GM18951 (cell line): Measurements from ENCODE around the gene MC1R.
"Not testable (repeated sequence)": the region's sequence is repeated elsewhere in the genome, so short reads cannot be mapped to it uniquely, and the experiment has no call there.

Experiments used
- POLR2A ChIP-seq: IDR thresholded peaks from 4 replicates; pipeline ENCODE4 v1.6.1; 2011; ENCODE audit warnings: mild to moderate bottlenecking; ENCODE audit not compliant: insufficient read length, insufficient read depth; ENCODE audit errors: extremely low read depth
- in situ Hi-C: fragments of 300-500 bp; cut with MboI; formaldehyde crosslinking; loops from one replicate; pipeline ENCODE4 v1.12.0; 2022; ENCODE audit warnings: low sequenced_read_pairs, mixed read lengths, inconsistent platforms; ENCODE audit not compliant: unreplicated experiment

The MC1R gene

DNA sequence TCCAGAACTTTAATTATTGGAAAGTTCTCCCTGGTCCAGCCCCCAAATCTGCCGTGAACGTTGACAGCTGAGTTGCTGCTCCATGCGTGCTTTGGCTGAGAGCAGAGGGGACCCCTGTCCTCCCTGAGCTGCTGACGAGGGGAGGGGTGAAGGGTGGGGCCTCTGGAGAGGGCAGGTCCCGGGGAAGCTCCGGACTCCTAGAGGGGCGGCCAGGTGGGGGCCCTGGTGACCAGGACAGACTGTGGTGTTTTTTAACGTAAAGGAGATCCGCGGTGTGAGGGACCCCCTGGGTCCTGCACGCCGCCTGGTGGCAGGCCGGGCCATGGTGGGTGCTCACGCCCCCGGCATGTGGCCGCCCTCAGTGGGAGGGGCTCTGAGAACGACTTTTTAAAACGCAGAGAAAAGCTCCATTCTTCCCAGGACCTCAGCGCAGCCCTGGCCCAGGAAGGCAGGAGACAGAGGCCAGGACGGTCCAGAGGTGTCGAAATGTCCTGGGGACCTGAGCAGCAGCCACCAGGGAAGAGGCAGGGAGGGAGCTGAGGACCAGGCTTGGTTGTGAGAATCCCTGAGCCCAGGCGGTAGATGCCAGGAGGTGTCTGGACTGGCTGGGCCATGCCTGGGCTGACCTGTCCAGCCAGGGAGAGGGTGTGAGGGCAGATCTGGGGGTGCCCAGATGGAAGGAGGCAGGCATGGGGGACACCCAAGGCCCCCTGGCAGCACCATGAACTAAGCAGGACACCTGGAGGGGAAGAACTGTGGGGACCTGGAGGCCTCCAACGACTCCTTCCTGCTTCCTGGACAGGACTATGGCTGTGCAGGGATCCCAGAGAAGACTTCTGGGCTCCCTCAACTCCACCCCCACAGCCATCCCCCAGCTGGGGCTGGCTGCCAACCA is at the start of gene MC1R:
Gene MC1R (plus strand): TSS at position 410 of the 895 bp plus-strand sequence. CDS start 397 bp downstream, at position 807.
- in situ Hi-C loops: no loop called here

DNA sequence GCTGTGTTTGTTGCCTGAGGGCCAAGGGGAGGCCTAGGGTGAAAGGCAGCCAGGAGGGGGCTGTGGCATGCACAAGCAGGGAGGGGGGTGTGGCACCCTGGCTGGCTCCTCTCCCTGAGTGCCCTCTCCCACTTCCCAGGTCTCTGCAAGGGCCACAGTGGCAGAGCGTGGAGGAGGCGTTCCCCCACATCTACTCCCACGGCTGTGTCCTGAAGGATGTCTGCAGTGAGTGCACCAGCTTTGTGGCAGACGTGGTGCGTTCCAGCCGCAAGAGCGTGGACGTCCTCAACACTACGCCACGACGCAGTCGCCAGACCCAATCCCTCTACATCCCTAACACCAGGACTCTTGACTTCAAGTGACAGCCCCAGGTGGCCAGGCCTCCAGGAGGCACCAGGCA is 48.8 kb upstream of the MC1R start:
- TF ChIP-seq POLR2A: no peak
- in situ Hi-C loops: no loop called here

More for the DNA sequence above, at the start of gene MC1R:
- TF ChIP-seq POLR2A: no peak

- in situ Hi-C loops: no loop called here
These were observed 48.2 kb upstream of the MC1R start for GRCh38 chr16:89870440-89870839.

DNA sequence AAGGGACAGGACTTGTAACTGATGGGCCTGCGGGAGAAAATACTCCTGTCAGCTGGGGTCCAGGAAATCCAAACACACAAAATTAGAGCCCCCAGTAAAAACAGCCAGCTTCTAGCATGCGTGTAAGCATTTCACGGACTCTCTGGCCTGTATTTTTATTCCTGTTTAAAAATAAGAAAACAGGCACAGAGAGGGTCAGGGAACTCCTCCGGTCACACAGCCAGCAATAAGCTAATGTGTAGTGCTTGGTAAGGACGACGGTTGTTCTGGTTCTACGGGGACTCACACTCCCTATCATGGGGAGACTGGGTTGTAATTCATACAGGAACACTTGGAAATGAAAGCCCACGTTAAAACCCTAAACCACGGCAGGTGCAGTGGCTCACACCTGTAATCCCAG is 46.8 kb upstream of the MC1R start:
- no peak for TF ChIP-seq POLR2A
- in situ Hi-C loops: no loop called here

More at GRCh38 chr16:89870440-89870839, 48.2 kb upstream of the MC1R start:
- TF ChIP-seq POLR2A: no peak

- in situ Hi-C loops: no loop called here
- TF ChIP-seq POLR2A: peak; percentile 93
These were observed 45.3 kb upstream of the MC1R start, which contains the start of gene TCF25 for GRCh38 chr16:89873109-89873971. TSS of gene TCF25 (plus strand) at chr16:89873592. CDS start at chr16:89873668, 76 bp downstream.

- in situ Hi-C loops: no loop called here
- no peak for TF ChIP-seq POLR2A
These were observed 44.5 kb upstream of the MC1R start for GRCh38 chr16:89873972-89874689.

DNA sequence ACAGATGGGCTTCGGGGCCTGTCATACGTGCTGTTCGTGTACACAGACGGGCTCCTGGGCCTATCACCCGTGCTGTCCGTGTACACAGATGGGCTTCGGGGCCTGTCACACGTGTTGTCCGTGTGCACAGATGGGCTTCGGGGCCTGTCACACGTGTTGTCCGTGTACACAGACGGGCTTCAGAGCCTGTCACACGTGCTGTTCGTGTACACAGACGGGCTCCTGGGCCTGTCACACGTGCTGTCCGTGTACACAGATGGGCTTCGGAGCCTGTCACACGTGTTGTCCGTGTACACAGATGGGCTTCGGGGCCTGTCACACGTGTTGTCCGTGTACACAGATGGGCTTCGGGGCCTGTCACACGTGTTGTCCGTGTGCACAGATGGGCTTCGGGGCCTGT is 39.5 kb upstream of the MC1R start:
- in situ Hi-C loops: not testable (repeated sequence)

DNA sequence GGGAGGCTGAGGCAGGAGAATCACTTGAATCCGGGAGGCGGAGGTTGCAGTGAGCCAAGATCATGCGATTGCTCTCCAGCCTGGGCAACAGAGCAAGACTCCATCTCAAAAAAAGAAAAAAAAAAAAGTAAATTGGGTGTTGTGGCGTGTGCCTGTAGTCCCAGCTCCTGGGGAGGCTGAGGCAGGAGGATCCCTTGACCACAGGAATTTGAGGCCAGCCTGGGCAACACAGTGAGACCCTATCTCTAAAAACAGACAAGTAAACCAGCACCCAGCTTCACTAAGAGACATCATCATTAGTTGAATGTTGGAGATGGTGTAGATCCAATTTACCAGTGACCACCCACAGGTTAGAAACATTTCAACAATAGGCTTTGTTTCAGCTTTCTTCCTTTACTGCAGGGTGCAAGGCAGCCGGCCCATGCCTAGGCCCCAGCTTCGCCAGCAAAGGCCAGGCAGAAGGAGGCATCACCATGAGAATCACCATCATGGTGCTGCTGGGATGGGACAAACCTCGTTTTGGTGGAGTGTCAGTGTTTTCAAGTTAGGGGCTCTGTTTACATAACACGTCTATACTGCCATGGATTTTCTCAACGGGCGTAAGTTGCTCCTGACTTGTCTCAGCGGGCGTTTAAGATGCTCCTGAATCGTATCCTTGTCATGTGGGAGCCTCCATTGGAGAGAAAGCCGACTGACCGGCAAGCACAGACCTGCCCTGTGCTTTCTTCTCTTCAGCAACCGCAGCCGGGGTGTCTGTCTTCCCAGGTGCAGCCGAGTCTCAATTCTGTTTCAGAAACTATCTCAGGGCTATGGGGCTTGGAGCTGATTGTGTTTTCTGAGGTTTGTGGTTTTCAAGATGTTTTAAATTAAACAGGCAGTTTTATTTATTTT is 37.9 kb upstream of the MC1R start:
- in situ Hi-C loops: no loop called here
- no peak for TF ChIP-seq POLR2A

DNA sequence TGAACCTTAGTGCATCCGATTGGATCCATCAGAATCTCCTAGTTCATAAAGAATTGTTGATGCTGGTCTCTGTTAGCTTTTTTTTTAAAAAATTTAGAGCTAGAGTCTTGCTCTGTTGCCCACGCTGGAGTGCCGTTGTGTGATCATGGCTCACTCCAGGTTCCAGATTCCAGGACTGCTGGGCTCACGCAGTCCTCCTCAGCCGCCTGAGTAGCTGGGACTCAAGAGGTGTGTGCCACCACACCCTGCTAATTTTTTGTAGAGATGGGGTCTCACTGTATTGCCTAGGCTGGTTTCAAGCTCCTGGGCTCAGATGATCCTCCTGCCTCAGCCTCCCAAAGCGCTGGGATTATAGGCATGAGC is 37.3 kb upstream of the MC1R start:
- in situ Hi-C loops: no loop called here

DNA sequence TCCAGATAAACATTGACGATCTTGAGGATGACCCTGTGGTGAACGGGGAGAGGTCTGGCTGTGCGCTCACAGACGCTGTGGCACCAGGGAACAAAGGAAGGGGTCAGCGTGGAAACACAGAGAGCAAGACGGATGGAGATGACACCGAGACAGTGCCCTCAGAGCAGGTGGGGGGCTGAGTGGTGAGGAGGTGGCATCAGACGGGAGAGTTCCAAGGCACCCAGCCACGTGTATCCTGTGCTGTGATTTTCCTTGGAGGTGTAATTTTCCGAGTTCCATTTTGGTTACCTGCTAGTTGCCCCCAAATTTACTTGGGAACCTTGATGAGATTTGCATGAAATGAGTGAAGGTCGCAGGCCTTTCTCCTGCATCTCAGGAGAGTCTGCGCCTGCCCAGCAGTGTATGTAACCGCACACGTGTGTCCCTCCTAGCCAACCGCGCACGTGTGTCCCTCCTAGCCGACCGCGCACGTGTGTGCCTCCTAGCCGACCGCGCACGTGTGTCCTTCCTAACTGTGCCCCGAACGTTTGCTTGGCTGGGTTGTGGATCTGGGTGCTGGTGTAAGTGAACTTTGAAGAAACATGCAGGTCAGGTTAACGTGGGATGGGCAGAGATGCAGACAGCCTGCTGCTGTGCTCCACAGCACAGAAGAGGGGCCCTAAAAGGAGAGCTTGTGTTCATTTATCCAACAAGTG is 35.2 kb upstream of the MC1R start:
- in situ Hi-C loops: no loop called here
- TF ChIP-seq POLR2A: no peak

More for the DNA sequence above, 37.3 kb upstream of the MC1R start:
- no peak for TF ChIP-seq POLR2A

DNA sequence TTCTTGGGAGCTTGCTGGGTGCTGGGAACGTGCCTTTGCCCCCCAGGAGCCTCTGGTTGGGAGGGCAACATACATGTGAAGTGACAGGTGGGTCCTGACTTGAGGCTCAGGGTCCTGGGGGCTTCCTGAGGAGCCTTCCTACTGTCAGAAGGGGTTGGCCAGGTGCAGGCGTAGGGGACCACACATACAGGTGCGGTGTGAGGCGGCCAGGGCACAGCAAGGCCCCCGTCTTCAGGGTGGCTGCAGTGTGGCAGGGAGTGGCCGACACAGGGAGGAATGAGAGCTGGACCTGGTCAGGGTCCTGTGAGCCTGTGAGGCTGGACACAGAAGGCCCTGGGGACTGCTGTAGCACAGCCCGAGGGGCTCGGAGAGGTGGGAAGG is 34.6 kb upstream of the MC1R start:
- TF ChIP-seq POLR2A: no peak
- in situ Hi-C loops: no loop called here

DNA sequence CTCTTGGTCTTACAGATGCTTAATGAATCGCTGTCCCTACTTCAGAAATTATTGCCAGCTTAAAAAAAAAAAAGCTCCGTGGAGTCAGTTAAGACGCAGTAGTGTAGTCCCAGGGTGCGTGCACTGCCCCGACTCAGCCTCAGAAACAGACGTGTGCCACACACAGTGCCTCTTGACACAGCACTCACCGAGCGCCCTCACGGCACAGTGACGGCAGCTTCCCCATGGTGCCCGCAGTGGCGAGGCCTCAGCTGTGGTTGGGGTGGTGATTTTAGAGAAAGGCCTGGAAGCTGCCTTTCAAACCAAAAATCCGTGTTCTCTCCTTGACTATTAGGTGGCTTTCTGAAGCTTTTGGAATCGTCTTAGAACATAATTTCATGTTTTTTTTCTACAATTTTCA is 31.4 kb upstream of the MC1R start:
- in situ Hi-C loops: no loop called here
- TF ChIP-seq POLR2A: no peak
